Measurements from ENCODE around the gene LAMA4.

LAMA4 gene

DNA sequence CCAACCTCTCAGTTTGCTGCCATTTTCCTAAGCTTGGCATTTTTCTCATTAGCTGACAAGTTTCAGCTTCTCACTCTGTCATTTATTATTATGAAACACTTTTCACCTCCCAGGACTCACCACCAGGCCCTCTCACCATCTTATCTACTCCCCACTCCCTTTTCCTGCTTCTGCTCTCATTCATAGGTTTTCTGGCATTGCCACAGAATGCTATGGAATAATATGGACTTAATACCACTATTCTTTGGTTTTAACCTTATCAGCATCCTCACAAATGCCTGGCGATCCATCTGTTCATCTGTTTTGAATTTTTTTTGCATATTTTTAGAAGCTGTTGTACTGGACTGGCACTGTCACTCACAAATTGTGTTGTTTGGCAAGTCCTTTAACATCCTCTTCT, 16.4 kb upstream of the LAMA4 start:
- DNase-seq: no peak

DNA sequence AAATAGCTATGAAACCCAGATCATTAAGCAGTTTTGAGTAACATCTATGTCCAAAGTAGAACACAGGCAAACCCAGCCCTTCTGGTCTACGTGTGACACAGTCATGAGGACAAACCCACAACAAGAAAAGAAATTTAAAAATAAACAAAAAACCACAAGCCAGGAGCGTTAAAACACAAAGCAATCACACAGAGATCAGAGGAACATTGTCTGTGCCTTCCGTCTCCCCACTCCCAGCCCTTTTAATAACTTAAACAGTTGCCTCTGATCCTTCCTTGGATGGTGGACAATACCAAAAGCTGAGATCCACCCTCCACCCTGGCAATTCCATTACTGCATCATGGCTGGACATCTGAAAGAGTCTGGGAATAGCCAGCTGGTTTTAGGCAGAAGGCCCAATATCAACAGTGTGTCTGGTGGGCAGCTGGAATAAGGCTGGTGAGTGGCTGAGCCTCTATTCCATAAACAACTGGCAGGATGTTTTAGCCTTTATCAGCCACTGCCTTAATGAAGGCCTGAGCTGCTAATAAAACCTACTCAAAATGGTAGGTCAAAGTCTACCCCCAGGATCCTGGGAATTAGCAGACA, 15.7 kb upstream of the LAMA4 start:
- DNase-seq: no peak

DNA sequence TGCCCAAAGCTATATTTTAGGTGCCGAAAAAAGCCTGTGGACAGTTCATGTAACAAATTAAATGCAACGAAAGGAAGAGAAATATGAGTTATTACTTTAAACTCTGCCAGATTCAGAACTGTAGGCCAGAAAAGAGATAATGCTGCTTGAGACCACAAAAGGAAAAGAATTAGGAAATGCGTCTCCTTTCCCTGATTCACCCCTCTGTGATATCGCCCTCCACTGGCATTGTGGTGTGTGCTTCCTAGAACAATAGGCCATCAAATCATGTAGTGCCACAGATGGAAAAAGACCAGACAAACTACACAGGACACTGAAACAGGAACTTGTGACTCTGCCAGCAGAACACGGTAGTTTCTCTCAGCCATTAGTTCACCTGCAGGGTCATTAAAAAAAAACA, 14.7 kb upstream of the LAMA4 start:
- no peak for DNase-seq

DNA sequence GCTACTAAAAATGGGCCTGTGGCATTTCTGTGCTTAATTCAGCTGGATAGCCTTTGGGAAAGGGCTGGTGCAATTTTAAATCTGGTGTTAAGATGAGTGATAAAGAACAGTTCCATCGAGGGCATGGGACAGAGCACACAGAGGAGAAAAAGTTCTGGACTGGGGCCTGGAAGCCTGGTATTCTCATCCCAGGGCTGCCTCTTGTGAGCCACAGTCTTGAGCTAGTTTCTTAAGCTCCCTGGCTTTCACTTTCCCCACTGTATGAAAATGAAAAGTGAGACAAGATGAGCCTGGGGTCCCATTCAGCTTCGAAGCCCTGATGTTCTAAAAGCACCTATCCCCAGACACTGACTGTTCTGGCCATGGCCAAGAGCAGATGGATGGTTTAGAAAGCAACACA, 14.3 kb upstream of the LAMA4 start:
- no peak for DNase-seq

DNA sequence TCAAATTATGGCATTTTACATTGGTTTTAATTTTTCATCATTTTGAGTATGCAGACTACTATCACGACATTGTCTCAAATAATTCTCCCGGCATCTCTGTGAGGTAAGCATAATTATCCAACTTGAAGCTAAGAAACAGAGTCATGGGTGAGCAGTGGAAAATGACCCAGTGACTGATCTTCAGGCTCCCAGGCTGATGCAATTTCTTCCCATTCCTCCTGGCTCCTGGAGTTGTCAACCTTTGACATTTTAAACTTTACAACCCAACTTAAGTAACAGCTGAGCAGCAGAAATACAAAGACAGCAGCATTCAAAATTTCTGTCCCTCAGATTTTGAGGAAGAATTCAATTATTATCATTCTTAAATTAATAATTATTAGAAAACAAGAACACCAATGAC, 13.7 kb upstream of the LAMA4 start:
- DNase-seq: no peak

DNA sequence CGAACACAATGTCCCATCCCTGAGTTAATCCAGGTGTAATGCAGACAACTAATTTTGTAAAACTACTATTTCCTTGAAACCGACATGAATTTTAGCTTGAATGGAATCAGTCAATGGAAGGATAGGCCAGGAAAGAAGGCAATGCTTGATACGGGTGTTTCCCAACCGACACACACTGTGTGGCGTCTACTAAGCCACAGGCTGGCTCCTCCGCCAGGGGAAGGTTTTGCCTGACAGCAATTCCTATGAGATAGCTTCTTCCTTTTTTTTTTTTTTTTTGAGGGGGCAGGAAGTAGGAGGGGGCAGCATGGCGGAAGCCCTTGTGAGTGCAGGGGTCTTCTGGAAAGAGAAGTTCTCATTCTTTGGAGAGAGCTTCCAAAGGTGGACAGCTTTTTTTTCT, 12.0 kb upstream of the LAMA4 start:
- DNase-seq: no peak

DNA sequence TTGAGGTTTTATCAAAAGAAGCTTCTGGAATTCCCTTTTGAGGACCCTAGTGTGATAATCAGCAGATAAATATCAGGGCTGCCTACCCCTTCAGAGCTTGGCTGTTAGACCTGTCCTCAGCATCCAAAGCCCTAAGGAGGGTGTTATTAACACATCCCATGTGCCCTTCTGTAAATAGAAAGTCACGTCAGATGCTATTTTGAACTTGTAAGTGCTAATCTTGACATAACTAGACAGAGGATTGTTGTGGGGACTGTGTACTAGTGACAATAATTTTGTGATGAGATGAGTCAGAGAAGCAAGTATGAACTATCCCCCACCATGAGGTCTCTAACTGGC, 4.9 kb upstream of the LAMA4 start:
- DNase-seq: no peak

DNA sequence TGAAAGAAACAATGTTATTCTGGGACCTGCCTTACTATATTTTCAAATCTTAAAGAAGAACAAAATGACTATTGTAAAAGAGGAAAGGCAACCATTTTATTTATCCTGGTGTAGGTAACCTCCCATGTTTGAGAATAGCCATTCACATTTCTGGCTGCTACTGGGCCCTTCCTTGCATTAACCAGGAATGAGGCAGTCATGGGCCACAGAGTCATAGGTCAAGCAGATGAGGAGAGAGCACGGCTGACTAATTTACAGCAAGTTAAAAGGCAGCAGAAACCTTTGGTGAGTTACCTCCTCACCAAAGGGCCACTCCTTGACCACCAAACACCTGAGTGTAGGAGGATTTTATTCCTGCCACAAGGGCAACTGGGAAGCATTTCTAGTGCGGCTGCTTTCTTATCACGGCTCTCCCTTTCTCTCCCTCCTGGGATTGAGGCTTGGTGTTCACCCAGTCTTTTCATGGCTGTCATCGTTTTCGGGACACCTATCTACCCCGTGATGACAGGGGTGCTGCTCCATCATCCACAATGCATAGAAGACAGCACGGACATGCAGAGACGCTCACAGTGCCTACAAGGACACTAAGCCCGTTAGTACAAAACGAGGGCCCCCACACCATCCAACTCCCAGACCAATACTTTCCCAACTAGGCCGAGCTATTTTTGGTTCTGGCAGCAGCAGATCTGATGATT, 4.4 kb upstream of the LAMA4 start:
- no peak for DNase-seq

DNA sequence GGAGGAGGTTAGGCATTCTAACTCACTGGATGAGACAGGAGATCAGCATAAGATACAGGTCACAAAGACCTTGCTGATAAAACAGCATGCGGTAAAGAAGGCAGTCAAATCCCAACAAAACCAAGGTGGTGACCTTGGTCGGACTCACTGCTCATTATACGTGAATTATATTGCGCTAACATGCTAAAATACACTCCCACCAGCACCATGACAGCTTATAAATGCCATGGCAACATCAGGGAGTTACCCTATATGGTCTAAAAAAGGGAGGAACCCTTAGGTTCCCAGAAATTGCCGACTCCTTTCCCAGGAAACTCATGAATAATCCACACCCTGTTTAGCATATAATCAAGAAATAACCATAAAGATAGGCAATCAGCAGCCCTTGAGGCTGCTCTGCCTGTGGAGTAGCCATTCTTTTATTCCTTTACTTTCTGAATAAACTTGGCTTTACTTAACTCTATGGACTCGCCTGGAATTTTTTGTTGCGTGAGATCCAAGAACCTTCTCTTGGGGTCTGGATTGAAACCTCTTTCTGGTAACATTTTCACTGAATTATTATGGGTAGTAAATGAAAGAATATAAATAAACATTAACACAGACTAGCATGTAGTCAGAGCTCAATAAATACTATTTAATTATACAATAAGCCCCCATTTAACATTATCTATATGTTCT, 3.0 kb upstream of the LAMA4 start:
- no peak for DNase-seq

DNA sequence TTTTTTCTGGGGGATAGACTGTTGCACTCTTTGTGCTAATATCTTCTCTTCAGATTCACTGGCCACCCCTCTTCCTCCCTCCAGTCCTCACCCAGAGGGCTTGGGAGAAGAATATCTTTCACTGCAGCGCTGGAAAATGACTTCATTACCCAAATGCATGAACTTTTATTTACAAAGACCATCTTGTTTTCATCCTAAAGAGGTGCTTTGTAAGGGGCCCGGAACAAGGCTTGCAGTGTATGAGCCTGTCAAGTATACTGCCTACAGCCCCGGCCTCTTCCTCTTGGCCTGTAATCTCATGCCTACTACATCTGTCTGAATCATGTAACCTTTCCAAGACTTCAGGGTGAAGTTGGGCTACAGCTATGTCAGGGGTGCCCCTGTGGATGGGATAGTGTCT, 554 bp upstream of the LAMA4 start:
- DNase-seq: no peak

DNA sequence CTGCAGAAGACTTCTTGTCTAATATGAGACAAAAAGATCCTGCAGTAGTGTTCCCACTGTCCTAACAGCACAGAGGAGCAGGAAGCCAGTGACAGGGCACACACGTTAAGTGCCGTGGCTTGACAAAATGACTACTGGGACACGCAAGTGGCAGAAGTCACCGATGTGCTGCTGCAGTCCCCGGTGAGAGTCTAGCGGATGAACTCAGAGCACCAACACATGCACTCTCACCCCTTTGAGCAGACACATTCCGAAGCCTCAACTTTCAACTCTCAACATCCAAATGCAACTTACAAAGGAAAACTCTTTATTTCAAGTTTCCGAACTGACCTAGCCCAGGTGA, 898 bp downstream of the LAMA4 start:
- peak in 1 of 2 donors; percentile 5 for DNase-seq

DNA sequence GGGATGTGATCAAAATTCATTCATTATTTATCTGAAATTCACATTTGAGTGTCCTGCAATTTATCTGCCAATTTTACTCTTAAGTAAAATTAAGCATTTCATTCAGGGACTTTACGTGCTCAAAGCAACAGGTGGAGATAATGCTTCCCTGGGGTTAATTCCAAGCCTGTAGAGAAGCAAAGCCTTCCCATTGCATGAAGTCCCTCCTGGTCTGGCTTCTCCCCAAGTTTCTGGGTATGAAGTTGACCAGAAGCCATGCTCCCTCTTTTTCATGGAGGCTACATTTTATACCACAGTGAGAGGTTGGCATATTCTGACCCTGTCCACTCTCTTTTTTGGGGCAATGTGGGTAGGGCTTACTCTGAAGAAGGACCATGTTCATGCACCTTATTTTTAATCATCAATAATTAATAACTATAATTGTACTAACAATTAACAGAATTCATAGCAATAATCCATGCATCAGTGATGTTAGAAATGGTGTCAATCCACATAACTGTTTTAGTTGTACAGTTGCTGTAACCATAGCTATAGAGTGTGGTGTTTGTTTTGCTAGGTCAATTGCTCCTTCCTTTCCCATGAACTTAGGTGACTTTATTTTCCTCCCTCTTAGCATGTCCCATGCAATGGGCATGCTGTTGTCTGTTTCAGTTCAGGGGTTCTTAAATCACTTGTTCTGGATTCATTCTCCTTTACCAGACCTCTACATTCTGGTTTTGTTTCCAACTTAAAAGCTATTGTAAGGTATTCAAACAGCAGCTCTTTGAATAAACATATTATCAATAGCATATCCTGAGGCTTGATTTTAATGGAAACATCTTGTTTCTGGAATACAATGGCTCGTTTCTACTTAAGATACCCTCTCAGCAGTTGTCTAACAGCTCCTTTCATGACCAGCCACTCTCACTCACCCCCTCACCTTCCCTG, 1.5 kb downstream of the LAMA4 start:
- DNase-seq: no peak

DNA sequence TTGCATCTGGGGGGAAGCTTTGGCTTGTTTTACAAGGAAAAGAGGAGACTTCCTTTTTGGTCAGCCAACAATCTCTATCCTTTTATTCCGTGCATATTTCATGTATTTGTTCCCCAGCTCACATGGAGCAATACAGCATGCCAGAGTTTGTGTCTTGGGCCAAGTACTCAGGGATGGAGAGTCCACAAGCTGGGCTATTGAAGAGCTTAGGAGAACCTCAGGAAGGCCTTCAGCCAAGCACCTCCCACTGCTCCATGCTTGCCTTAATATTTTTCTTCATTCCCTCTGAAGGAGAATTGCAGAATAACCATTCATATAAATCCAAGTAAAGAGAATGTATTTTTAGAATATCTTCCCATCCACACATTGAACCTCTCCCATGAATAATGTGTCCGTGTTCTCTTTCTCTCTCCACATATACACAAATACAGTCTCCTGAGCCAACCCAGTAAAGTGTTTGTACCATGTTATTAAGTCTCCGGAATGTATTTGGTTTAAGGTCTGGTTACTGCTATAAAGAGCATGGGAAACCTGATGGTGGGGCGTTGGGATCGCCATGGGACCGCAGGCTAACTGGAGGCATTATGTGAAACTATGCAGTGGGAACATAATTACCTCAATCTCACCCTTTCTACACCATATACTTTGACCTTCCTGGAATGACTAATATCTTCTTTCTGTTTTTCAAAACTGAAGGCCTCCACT, 3.0 kb downstream of the LAMA4 start:
- no peak for DNase-seq

DNA sequence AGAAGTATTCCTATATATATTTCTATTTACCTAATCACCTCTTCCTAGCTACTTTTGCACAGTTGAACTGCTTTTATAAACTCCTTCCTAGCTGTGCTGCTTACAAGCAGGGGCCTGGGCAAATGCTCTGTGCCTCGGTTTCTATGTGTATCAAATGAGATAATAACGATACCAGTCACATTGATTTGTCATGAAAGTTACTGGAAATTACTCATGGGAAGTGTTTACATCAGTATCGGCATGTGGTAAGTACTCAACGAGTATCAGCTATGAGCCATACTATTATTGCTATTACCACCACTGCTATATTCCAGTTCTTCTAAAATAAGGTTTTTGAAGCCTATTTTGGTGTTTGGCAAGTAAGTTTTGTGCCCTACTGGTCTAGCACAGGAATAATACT, 4.9 kb downstream of the LAMA4 start:
- DNase-seq: no peak

DNA sequence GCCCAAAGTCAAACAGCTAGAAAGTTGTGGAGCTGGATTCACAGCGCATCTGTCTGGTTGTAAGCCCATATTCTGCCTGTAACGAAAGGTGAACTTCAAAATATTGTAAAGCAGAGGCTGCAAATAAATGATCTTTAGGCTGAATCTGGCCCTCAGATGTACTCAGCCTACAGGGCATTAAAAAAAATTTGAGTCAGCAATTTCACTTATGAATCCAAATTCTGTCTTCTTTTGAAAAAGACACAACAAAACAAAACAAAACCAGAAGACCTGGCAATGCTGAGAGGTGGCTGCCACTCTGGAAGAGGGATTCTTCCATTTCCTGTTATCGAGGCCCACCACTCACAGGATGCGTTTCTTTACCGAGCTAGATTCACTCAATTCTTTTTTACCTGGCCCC, 7.1 kb downstream of the LAMA4 start:
- DNase-seq: no peak

DNA sequence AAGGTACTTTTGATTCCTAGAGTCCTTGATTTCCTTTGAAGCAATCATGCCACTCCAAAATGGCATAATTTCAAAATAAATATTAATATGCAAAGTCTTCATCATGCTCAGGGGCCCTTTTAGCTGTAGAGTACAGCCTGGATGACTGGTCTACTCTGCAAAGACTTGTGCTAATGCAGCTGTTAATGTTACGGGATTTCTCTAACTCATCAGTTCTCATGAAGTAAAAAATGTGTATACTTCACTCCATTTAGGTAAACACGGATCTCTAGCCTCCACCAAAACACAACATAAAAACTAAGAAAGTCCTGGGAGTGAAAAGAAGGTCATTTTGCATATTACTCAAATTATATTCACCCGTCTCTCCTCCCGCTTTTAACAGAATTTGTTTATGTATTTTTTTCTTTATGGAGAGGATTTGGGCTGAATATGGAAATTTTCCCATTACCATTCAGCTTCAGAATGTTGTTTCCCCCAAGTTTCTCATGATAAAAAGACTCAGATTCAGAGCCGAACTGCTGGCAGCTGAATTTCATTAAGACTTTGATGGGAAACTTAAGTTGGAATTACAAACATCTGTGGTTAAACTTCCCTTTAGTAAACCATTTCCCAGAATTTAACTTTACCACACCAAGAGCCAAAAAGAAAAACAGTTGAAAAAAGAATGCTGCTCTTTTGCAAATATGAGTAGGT, 8.7 kb downstream of the LAMA4 start:
- no peak for DNase-seq

DNA sequence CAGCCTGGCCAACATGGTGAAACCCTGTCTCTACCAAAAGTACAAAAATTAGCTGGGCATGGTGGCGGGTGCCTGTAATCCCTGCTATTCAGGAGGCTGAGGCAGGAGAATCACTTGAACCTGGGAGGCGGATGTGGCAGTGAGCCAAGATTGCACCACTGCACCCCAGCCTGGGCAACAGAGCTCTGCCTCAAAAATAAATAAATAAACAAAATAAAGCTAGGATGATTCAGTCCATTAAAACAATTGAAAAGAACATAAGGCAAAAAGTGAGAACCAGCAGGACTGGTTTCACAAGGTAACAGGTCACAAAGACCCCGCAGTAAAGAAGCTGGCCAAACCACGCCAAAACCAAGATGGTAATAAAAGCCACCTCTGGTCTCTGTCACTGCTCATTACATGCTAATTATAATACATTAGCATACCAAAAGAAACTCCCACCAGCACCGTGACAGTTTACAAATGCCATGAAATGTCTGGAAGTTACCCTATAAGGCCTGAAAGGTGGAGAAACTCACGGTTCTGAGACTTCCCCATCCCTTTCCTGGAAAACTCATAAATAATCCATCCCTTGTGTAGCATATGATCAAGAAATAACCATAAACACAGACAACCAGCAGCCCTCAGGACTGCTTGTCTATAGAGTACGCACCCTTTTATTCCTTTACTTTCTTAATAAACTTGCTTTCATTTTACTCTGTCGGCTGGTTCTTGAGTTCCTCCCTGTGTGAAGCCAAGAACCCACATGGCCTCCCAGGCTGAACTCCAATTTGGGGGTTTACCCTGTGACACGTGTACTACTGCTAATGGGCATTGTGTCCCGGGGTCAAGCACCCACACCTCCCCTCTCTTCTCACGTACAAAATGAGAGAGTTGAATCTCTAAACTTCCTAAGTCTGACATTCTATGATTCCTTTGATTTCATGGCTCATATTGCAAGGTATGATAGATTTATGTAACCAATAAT, 10.2 kb downstream of the LAMA4 start:
- DNase-seq: no peak

DNA sequence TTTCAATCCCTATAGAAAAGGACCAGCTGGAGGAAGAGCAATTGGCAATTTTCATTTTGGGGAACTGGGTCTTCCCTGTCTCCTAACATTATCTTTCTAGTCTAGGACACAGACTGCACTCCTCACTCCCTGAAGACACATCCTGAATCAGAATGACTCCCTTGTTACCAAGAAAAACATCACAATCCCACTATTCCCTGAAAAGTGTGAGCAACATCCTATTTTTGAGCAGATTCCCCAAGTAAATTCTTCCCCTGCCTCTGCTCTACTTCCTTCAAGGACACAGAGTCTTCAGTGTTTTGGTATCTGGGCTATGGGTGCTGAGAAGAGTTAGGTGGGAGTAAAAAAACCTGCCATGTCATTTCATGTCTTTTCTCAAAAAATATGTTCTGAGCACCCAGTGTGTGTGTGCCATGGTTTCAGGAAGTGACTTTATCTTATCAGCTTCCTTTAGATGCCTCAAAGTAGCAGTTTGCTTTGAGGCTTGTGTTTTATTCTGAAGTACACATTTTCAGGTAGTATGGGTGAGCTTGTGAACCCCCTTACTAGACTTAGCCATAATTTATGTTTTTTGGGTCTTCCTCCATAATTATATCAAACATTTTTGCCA, 12.4 kb downstream of the LAMA4 start:
- DNase-seq: no peak

DNA sequence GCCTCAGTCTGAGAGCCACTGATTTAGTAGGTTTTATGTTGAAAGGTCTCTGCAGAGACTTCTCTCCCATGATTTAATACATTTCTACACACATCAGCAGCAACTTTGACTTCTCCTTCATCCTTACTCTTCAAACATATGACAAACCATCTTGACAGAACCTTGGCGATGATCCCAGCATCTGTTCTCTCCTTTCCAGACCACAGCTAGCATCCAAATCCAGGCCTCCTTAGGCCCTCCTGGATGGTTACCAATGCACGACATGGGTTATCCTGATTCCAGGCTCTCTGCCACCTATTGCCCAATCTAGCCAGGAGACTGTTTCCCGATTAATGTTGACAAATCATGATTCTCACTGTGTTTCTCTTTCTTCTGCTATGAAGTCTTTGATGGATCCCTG, 16.8 kb downstream of the LAMA4 start:
- no peak for DNase-seq

DNA sequence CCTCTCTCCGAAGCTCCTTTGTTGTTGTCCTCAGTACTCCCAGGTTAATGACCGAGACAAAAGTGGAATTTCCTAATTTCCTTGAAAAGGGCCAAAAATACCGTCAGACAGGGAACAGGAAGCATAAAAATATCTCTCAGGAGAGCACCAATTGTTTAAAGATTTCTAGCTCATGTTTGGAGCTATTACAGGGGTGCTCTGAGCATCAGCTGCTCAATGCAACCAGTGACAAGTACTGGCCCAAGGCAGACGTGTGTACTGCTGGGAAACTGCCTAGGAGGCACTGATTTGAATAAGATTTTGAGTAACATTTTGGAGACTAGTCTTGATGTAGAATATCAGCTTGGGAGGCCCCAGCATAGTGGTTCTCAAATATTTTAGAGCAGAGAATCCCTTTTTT, 17.3 kb downstream of the LAMA4 start:
- DNase-seq: no peak

DNA sequence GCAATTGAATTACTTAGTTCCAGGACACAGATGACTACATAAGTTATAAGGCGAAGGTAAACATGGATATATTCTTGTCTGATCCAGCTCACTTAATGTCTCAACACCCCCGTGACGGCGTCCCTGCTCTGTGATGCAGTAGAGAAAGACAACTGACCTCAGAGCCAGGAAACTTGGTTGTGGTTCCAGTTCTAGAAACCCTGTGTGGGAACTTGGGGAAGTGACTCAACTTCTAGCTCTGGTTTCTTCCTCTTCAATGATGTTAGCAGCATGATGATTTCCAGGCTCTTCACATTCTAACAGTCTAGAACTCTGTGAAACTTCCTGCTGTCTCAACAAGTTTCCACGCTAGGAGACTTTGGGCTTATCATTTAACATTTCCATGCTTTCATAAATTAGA, 18.4 kb downstream of the LAMA4 start:
- DNase-seq: peak; percentile 35 to 68
